H1 (cell line): ENCODE measurements around the gene MLNR.

Experiments used
- CHD1 ChIP-seq: IDR thresholded peaks from 2 replicates; pipeline ENCODE4 v1.6.1; 2012; ENCODE audit warnings: low read depth, low read length, improper control_type of control experiment
- CHD2 ChIP-seq: IDR thresholded peaks from 2 replicates; pipeline ENCODE4 v1.6.1; 2012; ENCODE audit warnings: low read length, improper control_type of control experiment
- HDAC6 ChIP-seq: IDR thresholded peaks from one replicate; pipeline ENCODE4 v1.7.1; 2012; ENCODE audit warnings: low read depth, mild to moderate bottlenecking, inconsistent platforms, low read length, moderate library complexity
- MAX ChIP-seq: IDR thresholded peaks from 2 replicates; pipeline ENCODE4 v1.6.1; 2012; ENCODE audit warnings: inconsistent platforms
- POLR2A ChIP-seq, 2 experiments: IDR thresholded peaks; 1 replicate in 1 of 2; 2 replicates in 1 of 2; pipeline ENCODE4 v1.6.1; 2011; ENCODE audit warnings: low read depth in 2 of 2, low read length in 2 of 2, mild to moderate bottlenecking in 2 of 2; ENCODE audit errors: control extremely low read depth in 1 of 2
- SIN3A ChIP-seq, 2 experiments: IDR thresholded peaks in 1 of 2; conservative IDR thresholded peaks in 1 of 2; 2 replicates each; pipeline ENCODE4 v1.6.1; 2011 to 2012; ENCODE audit warnings: low read length in 2 of 2, improper control_type of control experiment in 1 of 2, low read depth in 1 of 2, mild to moderate bottlenecking in 1 of 2
- TAF1 ChIP-seq: IDR thresholded peaks from 2 replicates; pipeline ENCODE4 v1.6.1; 2011; ENCODE audit warnings: mild to moderate bottlenecking, low read depth, low read length
- USF2 ChIP-seq: IDR thresholded peaks from 2 replicates; pipeline ENCODE4 v1.6.1; 2011; ENCODE audit warnings: low read length, improper control_type of control experiment
- YY1 ChIP-seq: IDR thresholded peaks from 2 replicates; pipeline ENCODE4 v1.6.1; 2011; ENCODE audit warnings: low read depth, mild to moderate bottlenecking, low read length
- TF ChIP-seq, protein P1 (sequence below): IDR thresholded peaks from 2 replicates; pipeline ENCODE4 v1.6.1; 2012; ENCODE audit warnings: inconsistent platforms
- TF ChIP-seq, protein P2 (sequence below), 3 experiments: IDR thresholded peaks; 1 replicate in 2 of 3; 2 replicates in 1 of 3; pipeline versions ENCODE4 v1.5.1 to v1.6.1; 2011; ENCODE audit warnings: low read length in 3 of 3, mild to moderate bottlenecking in 3 of 3, inconsistent platforms in 2 of 3, low read depth in 1 of 3, moderate library complexity in 1 of 3; ENCODE audit not compliant: insufficient read depth in 1 of 3; ENCODE audit errors: control extremely low read depth in 1 of 3

DNA sequence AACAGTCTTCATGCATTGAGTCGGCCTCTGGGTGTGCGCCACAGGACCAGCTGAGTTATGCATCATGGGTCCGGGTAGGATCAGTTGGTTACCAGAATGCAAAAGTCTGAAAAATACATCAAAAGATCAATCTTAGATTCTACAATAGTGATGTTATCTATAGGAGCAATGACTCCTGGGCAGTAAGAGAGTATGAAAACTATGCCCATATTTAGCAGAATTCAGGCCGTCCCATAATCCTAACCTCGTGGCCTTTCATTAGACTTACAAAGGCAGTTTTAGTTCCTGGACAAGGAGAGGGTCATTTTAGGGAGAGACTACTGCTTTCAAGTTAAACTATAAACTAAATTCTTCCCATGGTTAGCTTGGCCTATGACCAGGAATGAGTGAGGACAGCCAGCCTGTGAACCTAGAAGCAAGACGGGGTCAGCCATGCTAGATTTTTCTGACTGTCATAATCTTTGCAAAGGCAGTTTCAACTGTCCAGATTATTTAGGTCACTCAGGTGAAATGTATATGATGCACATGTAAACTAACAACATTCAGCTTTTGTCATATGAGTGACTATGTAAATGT lies 15.8 kb downstream of the MLNR start:
- TF ChIP-seq, protein P1, sequence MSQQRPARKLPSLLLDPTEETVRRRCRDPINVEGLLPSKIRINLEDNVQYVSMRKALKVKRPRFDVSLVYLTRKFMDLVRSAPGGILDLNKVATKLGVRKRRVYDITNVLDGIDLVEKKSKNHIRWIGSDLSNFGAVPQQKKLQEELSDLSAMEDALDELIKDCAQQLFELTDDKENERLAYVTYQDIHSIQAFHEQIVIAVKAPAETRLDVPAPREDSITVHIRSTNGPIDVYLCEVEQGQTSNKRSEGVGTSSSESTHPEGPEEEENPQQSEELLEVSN, result no peak
- TF ChIP-seq, protein P2, sequence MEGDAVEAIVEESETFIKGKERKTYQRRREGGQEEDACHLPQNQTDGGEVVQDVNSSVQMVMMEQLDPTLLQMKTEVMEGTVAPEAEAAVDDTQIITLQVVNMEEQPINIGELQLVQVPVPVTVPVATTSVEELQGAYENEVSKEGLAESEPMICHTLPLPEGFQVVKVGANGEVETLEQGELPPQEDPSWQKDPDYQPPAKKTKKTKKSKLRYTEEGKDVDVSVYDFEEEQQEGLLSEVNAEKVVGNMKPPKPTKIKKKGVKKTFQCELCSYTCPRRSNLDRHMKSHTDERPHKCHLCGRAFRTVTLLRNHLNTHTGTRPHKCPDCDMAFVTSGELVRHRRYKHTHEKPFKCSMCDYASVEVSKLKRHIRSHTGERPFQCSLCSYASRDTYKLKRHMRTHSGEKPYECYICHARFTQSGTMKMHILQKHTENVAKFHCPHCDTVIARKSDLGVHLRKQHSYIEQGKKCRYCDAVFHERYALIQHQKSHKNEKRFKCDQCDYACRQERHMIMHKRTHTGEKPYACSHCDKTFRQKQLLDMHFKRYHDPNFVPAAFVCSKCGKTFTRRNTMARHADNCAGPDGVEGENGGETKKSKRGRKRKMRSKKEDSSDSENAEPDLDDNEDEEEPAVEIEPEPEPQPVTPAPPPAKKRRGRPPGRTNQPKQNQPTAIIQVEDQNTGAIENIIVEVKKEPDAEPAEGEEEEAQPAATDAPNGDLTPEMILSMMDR (IDR thresholded peaks at IDR 0.05; ENCODE audit: control extremely low read depth in 1 of 3, insufficient read depth in 1 of 3, low read depth in 1 of 3, low read length in 3 of 3), result no peak
- TF ChIP-seq SIN3A (conservative IDR thresholded peaks at IDR 0.05 in 1 of 2, IDR thresholded peaks at IDR 0.05 in 1 of 2; ENCODE audit: low read depth in 1 of 2, low read length in 2 of 2), result no peak
- TF ChIP-seq HDAC6, result no peak
- TF ChIP-seq CHD2, result no peak
- no peak for TF ChIP-seq TAF1
- no peak for TF ChIP-seq CHD1
- no peak for TF ChIP-seq MAX
- TF ChIP-seq POLR2A (IDR thresholded peaks at IDR 0.05; ENCODE audit: control extremely low read depth in 1 of 2, low read depth in 2 of 2, low read length in 2 of 2), result no peak
- no peak for TF ChIP-seq YY1
- TF ChIP-seq USF2, result no peak
